ENCODE measurements around the gene HES1. TPM values are rescaled to one million over a fixed set of nuclear protein-coding genes. Genes with fewer than 3 reads are reported as not detected.
"Not testable (repeated sequence)": the region's sequence is repeated elsewhere in the genome, so short reads cannot be mapped to it uniquely, and the experiment has no call there.

The HES1 gene
- total and polyA plus RNA-seq, 4 donors = 16.5 to 70.6 (median 27.5) TPM

DNA sequence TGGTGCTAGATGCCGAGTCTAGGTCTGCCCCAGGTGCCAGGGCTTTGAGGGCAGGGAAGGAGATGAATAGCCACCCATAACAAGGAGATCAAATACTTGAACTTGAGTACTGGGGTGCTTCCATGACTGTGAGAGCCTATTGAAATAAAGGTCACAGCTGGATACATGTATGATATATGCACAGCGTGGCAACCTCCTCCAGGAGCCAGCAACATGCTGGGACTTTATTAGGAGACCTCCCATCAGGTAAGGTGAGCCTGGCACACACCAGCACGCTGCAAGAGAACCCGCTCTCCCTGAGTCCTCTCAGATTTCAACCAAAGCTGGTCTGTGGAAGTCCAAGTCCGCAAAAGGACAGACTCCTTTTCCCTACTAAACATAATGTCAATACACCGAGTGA is 10.5 kb upstream of the HES1 start:
- H3K9me3 ChIP-seq (ENCODE audit: control insufficient read depth in 4 of 4, insufficient read depth in 3 of 4, low read length in 3 of 4) = no peaks in the 10 kb centered on the region
- no peak for ATAC-seq (ENCODE audit: insufficient read depth, low FRiP score)

DNA sequence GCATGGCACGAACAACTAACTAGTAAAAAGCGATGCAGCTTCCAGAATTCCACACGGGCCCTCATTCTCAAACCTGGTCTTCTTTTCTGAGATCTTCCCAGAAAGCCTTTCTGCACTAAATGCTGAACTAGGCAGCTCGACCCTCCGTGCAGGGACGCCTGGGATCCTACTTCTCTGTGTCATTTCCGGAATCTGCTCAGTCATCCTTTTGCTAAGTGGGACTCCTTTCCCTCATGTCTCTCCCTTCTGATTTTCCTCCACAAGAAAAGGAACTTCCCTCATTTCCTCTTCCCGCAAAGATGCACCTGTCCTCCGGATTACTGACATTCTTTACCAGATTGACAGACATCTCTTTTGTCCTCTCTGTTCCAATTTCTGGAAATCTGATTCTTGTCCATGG is 9.2 kb upstream of the HES1 start:
- H3K4me1 ChIP-seq (ENCODE audit: control insufficient read depth in 5 of 5, insufficient read depth in 5 of 5, low read length in 5 of 5) = peaks cover 0 to 25% (median 16%) of the 10 kb centered on the region in 5 donors
- H3K9me3 ChIP-seq (ENCODE audit: control insufficient read depth in 4 of 4, insufficient read depth in 3 of 4, low read length in 3 of 4) = no peaks in the 10 kb centered on the region
- H3K27me3 ChIP-seq (ENCODE audit: control insufficient read depth in 3 of 3, insufficient read depth in 3 of 3, low read length in 2 of 3) = no peaks in the 10 kb centered on the region
- TF ChIP-seq CTCF (IDR thresholded peaks at IDR 0.05; ENCODE audit: control extremely low read depth, extremely low read depth) = no peak
- no peak for ATAC-seq (ENCODE audit: insufficient read depth, low FRiP score)
- H3K4me3 ChIP-seq = no peak overlapping the region
- no peak for DNase-seq
- no peak overlapping the region for H3K27ac ChIP-seq (ENCODE audit: low read depth in 1 of 2, low read length in 1 of 2)
- WGBS, 2 donors = 89 to 91% methylated on average over 9 of the region's 9 CpGs
- no peaks in the 10 kb centered on the region for H3K36me3 ChIP-seq (ENCODE audit: control insufficient read depth in 4 of 4, insufficient read depth in 4 of 4, low read length in 4 of 4)
- H3K9ac ChIP-seq (ENCODE audit: insufficient read depth in 1 of 2, low read length in 2 of 2) = no peak overlapping the region

More for the DNA sequence above, 10.5 kb upstream of the HES1 start:
- DNase-seq = no peak
- Histone ChIP-seq H3K27ac (ENCODE audit: low read depth in 1 of 2, low read length in 1 of 2) (no peak overlapping the region), H3K4me3 (no peak overlapping the region), H3K9ac (ENCODE audit: insufficient read depth in 1 of 2, low read length in 2 of 2) (no peak overlapping the region), H3K4me1 (ENCODE audit: control insufficient read depth in 5 of 5, insufficient read depth in 5 of 5, low read length in 5 of 5) (peaks cover 0 to 13% (median 13%) of the 10 kb centered on the region in 5 donors), H3K27me3 (ENCODE audit: control insufficient read depth in 3 of 3, insufficient read depth in 3 of 3, low read length in 2 of 3) (no peaks in the 10 kb centered on the region), H3K36me3 (ENCODE audit: control insufficient read depth in 4 of 4, insufficient read depth in 4 of 4, low read length in 4 of 4) (no peaks in the 10 kb centered on the region)
- 80 to 87% methylated on average over 6 of the region's 6 CpGs for WGBS, 2 donors
- no peak for TF ChIP-seq CTCF (IDR thresholded peaks at IDR 0.05; ENCODE audit: control extremely low read depth, extremely low read depth)

- no peaks in the 10 kb centered on the region for H3K9me3 ChIP-seq (ENCODE audit: control insufficient read depth in 4 of 4, insufficient read depth in 3 of 4, low read length in 3 of 4)
- no peak overlapping the region for H3K9ac ChIP-seq (ENCODE audit: insufficient read depth in 1 of 2, low read length in 2 of 2)
- H3K4me1 ChIP-seq (ENCODE audit: control insufficient read depth in 5 of 5, insufficient read depth in 5 of 5, low read length in 5 of 5) = peaks cover 0 to 38% (median 20%) of the 10 kb centered on the region in 5 donors
- no peaks in the 10 kb centered on the region for H3K36me3 ChIP-seq (ENCODE audit: control insufficient read depth in 4 of 4, insufficient read depth in 4 of 4, low read length in 4 of 4)
- no peak for TF ChIP-seq CTCF (IDR thresholded peaks at IDR 0.05; ENCODE audit: control extremely low read depth, extremely low read depth)
- no peak overlapping the region for H3K4me3 ChIP-seq
- H3K27me3 ChIP-seq (ENCODE audit: control insufficient read depth in 3 of 3, insufficient read depth in 3 of 3, low read length in 2 of 3) = no peaks in the 10 kb centered on the region
- DNase-seq (no peak), ATAC-seq (ENCODE audit: insufficient read depth, low FRiP score) (no peak)
- 95% methylated on average over 11 to 12 of the region's 12 CpGs for WGBS, 2 donors
- no peak overlapping the region for H3K27ac ChIP-seq (ENCODE audit: low read depth in 1 of 2, low read length in 1 of 2)
Measured at GRCh38 chr3:194128202-194128918, 7.6 kb upstream of the HES1 start.

GRCh38 chr3:194128919-194129295 is 7.0 kb upstream of the HES1 start:
- not testable (repeated sequence) for H3K27ac ChIP-seq (ENCODE audit: low read depth in 1 of 2, low read length in 1 of 2); H3K27me3 ChIP-seq (ENCODE audit: control insufficient read depth in 3 of 3, insufficient read depth in 3 of 3, low read length in 2 of 3); DNase-seq; H3K9ac ChIP-seq (ENCODE audit: insufficient read depth in 1 of 2, low read length in 2 of 2); ATAC-seq (ENCODE audit: insufficient read depth, low FRiP score); H3K36me3 ChIP-seq (ENCODE audit: control insufficient read depth in 4 of 4, insufficient read depth in 4 of 4, low read length in 4 of 4); H3K4me3 ChIP-seq; H3K9me3 ChIP-seq (ENCODE audit: control insufficient read depth in 4 of 4, insufficient read depth in 3 of 4, low read length in 3 of 4)
- 94 to 98% methylated on average over 8 of the region's 8 CpGs for WGBS, 2 donors
- H3K4me1 ChIP-seq (ENCODE audit: control insufficient read depth in 5 of 5, insufficient read depth in 5 of 5, low read length in 5 of 5) = peaks cover 0 to 43% (median 24%) of the 10 kb centered on the region in 5 donors
